Measurements from ENCODE around the gene LAMA4. TPM values are rescaled to one million over a fixed set of nuclear protein-coding genes. Genes with fewer than 3 reads are reported as not detected.

The LAMA4 gene
- polyA plus RNA-seq, 1 donor, result 108 TPM

DNA sequence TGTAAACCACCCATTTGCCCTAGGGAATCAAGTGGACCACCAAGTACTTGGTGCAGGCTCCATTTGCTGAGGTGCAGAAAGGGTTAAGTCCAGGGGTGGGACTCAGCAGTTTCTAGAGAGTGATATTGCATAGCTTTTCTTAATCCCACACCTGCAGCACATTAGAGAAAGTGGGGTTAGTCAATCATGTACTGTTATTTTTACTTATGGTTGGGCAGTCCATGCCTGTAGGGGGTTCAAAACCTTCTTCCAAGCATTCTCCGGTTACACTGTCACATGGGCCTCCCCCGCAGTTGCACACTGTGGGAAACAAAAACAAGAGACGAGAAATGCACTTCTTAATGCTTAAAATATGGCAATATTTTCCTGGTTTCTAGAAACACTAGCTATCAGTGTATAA, 65.5 kb downstream of the LAMA4 start:
- peak; percentile 48 for DNase-seq

- no peak for DNase-seq
These were observed 66.6 kb downstream of the LAMA4 start for GRCh38 chr6:112187736-112188135.

GRCh38 chr6:112184951-112185350, 69.4 kb downstream of the LAMA4 start:
- peak; percentile 57 for DNase-seq

GRCh38 chr6:112183271-112183671, 71.1 kb downstream of the LAMA4 start:
- DNase-seq, result no peak

GRCh38 chr6:112181130-112181529, 73.2 kb downstream of the LAMA4 start:
- no peak for DNase-seq

GRCh38 chr6:112180095-112180820, 74.1 kb downstream of the LAMA4 start:
- peak; percentile 85 for DNase-seq

GRCh38 chr6:112179631-112180030, 74.7 kb downstream of the LAMA4 start:
- no peak for DNase-seq

DNA sequence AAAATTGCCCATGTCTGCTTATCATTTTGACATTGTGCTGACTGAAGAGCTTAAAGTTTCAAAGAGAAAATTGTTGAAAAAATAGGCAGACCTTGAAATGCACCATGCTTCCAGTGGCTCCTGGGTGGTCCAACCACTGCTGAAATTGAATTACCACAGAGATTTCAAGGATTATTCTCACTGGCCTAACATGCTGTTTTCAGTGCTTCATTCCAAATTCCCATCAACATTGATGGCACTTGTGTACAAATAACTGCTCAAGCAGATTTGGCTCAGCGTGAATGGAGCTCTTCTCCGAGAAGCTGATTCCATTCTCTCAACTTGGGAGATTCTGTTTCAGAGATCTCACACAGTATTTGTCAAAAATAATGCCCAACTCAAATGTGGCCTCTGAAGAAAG, 75.5 kb downstream of the LAMA4 start:
- no peak for DNase-seq

- DNase-seq, result no peak
These were observed 77.3 kb downstream of the LAMA4 start for GRCh38 chr6:112177092-112177491.

DNA sequence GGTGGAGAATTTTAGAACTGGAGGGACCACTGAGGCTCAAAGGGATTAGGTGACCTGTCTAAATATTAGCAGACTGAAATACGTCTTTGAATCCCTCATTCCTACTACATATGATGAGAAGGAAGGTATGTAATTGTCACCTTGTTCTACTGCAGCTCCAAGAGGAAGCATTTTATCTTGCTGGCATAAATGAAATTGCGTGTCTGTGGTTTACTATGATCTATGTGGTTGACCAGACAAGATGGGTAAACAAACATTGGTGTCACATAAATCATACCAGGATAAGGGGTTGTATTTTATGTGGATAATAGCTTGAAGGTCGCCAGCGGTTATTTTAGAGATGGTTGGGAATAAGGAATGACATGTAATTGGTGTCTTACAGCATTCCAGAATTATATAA, 78.2 kb downstream of the LAMA4 start:
- DNase-seq, result no peak

DNA sequence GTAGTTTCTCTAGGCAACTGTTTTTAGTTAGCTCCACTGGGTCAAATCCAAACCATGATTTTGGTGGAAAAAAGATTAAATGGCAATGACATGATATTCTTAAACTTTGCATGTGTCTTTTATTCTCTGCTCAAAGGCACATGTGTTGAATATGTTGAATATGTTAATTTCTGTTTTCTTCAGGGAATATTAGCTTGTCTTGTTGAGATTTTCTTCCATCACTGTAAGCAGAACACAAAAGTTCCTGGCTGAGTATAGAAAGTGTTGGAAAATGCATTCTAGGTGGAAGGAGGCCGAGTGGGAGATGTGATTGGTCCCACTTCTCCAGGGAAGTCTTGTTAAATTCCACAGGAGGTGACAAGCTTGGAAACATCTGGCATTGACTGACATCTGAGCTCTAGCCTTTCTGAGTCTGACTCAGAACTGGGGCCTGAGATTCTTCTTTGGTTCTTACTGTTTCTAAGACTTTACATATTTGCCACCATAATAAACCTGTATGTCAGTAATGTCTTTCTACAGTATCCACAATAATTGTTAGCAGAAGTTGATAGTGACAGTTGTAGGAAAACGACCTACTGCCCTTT, 81.1 kb downstream of the LAMA4 start:
- DNase-seq, result no peak

DNA sequence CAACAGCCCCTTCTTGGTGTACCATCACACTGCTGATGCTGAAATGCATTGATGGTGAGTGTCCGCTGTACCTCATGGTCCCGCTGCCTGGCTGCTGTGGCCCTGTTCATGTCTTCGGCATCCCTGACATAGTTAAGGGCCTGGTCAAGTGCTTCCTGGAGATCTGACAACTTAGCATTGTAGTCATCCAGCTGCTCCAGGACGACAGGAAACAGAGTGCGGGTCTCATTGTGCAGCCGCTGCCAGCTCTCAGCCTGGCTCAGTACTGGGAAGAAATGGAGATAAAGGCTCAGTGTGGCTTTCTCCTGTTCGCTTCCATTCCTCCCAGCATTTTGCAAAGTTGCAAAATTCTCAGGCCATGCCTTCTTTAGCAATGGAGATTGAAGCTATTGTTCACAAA, 81.8 kb downstream of the LAMA4 start:
- DNase-seq, result no peak

DNA sequence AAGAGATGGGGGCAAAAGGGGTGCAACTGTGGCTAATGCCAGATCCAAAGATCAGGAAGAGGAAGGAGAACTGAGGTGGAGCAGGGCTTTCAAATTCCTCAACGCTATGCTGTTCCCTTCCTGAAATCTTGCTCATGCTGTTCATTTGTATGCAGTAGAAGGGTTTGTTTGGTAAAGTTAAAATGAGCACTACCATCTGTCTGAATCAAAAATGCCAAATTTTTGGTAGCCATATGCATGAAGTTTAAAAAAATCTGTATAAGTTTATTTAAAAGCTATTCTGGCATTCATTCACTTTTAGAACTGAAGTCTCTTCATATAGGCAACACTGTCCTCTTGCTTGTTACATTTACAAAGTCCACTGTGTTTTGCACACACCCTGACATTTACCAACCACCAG, 84.8 kb downstream of the LAMA4 start:
- DNase-seq, result no peak

DNA sequence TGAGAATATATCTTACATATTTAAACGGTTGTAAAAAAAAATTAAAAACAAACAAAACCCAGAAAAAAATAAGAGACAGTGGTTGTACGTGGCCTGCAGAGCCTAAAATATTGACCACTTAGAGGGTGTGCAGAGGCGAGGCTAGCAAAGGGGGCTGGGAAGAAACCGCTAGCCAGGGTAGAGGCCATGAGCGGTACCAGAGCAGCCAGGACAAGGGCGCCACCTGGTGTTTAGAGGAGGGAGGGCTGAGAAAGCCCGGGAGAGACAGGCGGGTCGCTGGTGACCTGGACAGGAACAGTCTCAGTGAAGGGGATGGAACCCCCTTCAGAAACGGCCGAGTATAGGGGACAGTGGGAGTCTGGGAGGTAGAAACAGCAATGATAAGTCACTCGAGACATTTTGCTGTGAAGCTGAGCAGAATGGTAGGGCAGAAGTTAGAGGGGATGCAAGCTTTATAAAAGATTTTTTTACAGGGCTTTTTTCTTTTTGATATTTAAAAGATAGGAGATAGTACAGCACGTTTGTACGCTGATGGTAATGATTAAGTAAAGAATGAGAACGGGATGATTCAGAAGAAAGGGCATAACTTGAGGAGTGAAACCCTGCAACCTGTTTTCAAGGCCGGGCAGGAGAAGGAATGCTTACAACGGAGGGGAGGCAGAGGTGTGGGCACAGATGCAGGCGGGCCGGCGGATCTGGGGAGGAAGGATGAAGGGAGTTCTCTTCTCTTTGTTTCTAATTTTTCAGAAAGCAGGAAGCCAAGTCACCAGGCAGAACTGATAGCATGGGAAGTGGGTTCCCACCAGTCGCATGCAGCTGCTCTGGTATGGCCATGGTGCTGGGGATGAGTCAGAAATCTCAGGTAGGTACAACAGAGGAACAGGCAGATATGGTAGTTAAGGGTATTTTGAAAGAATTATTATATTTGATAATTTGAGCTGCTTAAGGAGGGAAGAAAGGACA, 90.8 kb downstream of the LAMA4 start:
- peak; percentile 39 for DNase-seq

DNA sequence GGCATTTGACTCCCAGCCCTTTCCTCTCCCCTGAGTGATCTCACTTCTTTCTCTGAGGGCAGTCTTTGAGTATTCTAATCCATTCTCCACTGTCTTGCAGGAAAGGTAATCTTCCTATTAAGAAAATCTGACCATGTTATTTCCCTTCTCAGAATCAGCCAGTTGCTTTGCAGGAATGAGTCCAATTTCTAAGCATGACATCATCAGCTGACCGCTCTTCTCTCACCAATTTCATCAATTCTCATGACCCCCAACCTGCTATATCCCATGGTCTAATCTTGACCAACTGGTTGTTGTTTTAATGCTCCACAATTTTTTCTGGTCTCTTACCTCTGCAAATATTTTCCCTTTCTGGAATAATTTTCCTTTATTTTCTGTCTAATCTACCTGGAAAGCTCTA, 93.6 kb downstream of the LAMA4 start:
- no peak for DNase-seq

DNA sequence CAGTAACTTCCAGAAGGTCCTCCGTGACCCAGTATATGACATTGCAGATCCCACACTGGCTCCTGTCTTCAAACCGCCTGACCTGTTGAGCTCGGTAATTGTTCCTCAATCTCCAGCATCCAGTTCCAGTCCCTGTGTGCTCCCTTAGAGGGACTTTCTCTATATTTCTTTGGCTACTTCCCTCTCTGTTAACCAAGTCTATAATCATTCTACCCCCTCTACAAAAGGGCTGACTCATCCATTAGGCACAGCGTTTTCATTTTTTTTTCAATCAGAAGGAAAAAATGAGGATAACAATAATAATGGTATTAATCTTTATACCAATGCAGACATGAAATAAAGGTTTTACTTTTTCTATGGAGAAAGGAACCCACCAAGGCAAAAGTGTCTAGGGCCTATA, 97.7 kb downstream of the LAMA4 start:
- no peak for DNase-seq

- DNase-seq, result no peak
These were observed 98.5 kb downstream of the LAMA4 start for GRCh38 chr6:112155886-112156285.

- no peak for DNase-seq
These were observed 99.7 kb downstream of the LAMA4 start for GRCh38 chr6:112154711-112155110.

DNA sequence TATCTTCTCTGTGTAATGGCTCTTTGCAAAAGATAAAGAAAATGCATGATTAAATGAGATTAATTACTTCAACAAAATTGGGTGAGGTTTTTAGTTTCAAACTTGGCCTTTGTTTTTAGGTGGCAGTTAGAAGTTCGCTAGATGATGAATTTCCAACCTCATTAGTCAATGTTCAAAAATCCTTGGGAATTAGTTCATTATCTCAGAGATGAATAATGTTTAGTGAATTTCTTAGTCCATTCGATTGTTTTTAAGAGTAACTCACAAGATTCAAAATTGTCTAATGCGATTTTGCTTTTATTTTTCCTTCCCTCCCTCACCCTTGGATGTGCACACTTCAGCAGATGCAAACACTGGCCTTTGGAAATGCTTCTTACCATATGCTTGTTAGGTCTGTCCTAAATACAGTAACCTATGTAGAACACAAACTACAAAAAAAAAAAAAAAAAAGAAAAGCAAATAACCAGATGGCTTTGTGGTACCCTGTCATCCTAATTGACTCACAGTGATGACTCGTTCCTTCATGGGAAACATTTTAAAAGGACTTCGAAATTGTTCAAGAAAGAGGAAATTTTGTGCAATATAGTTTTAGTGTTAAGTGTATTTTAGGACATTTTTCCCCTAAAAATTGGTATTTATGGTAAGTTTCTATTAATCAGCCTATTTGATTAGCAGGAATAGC, 100.3 kb downstream of the LAMA4 start:
- DNase-seq, result no peak

DNA sequence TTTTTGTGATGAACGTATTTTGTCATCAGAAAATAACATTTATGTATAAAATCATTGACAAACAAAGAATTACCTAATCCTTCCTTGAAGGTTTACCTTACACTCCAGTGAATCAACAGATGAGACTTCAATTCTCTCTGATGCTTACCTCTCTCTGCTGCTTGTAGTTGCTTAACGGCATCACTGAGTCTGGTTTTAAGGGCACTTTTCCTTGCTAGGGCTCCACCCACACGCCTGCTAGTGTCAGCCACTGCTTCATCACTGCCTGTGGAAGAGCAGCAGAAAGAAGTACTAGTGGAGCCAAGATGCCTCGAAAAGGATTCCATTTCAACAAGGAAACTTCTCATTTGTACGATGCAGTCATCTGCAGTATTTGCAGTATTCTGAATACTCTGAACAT, 104.0 kb downstream of the LAMA4 start:
- DNase-seq, result no peak

- DNase-seq, result peak; percentile 37
These were observed 104.6 kb downstream of the LAMA4 start for GRCh38 chr6:112149719-112150263.

GRCh38 chr6:112149236-112149635, 105.1 kb downstream of the LAMA4 start:
- no peak for DNase-seq
